HG03066 (cell line): ENCODE measurements around the gene RNF32.
"Not testable (repeated sequence)": the region's sequence is repeated elsewhere in the genome, so short reads cannot be mapped to it uniquely, and the experiment has no call there.

Experiments
- ATAC-seq: cut with Tn5 transposase; IDR thresholded peaks from one replicate; pipeline ENCODE4 v1.9.1; 2021; ENCODE audit warnings: low read depth; ENCODE audit not compliant: unreplicated experiment

Gene RNF32

DNA sequence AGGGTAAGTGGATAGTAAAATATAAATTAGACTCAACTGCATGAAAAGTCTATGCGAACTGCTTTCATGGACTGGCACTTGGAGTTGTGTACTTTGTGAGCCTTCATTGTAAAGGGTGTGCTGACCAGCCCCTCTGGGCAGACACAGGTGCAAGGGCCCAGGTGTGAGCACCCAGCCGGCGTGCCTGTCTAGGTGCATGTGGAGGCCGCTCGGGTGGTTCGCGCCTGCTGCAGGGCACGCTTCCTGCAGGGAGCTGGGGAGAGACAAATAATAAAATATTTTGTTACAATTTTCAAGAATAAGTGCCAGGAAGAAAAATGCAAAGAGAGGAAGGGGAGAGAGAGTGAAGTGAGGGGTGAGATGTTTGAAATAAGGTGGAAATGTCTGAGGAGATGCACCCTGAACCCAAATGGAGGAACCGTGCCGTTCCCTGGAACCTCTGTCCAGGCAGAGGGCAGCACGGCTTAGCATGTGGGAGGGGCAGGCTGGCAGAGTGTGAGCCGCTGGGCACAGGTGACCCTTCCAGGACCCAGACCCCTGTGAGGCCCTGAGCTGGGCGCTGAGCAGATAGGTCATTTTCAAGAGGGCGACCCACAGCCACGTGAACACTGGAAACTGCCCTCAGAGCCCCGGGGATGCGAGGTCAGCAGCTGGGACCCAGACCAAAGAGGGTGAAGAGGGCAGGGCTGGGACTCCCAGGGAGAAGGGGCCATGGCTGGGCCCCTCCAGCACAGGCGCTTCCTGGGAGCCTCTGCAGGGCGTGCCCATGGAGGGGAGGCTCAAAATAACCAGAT lies 28.7 kb downstream of the RNF32 start:
- ATAC-seq, result no peak

- no peak for ATAC-seq
Observed at GRCh38 chr7:156673454-156673853, 32.9 kb downstream of the RNF32 start.

DNA sequence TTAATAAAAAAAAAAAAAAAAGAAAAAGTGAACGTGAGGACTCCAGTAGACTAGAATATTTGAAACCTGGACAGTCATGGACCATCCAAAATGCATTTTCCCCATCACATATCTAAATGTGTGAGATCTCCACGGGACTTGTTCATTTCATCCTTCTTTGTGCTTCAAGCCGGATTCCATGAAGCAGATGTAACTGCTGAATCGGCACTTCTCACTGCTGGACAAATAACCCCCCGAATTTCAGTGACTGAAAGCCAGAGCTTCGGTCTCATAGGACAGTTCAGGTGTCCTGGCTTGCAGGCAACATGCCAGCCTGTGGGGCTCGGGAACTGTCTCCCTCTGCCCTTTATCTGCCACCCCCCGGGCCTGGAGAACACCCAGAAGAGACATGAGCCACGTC lies 33.3 kb downstream of the RNF32 start:
- ATAC-seq, result no peak

- ATAC-seq, result no peak
Observed at GRCh38 chr7:156675721-156676120, 35.1 kb downstream of the RNF32 start.

DNA sequence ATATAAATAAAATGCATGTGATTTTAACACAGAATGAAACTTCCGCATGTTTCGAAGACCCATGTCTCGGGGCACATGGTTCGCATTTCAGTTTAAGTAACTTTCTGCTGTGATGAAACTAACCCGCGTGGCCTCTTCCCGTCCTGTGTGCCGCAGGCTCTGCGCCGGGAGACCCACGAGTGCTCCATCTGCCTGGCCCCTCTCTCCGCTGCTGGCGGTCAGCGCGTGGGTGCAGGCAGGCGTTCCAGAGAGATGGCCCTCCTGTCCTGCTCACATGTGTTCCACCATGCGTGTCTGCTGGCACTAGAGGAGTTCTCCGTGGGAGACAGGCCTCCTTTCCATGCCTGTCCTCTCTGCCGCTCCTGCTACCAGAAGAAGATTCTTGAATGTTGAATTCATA lies 35.7 kb downstream of the RNF32 start:
- ATAC-seq, result no peak

DNA sequence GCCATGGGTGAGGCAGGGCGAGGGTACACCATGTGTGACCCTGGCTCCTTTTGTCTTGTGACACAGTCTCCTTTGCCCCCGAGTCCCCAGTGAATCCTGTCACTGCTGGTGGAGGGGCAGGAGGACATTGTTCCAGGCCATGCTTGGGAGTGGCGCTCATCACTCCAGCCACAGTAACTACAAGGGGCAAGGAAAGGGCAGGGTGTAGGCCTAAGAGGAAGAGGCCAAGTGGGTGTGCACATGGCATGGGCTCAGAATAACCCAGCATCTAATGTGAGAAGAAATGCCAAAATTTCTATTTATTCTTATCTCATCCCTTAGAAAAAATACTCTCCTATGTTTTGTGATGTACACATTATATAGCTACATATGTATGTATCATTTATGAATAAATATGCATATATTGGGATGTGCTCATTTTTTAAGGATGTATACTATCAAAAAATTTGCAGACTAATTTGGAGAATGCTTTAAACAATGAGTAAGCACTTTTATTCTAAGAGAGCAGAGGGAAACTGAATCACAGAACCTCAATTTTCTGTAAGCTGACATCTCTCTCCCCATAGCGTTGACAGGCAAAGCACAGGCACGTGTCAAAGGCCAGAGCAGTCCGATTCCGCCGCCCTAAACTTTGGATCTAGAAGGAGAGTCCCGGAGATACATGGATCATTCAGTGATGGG lies 36.9 kb downstream of the RNF32 start:
- ATAC-seq, result no peak

- no peak for ATAC-seq
Observed at GRCh38 chr7:156680281-156680680, 39.7 kb downstream of the RNF32 start.

DNA sequence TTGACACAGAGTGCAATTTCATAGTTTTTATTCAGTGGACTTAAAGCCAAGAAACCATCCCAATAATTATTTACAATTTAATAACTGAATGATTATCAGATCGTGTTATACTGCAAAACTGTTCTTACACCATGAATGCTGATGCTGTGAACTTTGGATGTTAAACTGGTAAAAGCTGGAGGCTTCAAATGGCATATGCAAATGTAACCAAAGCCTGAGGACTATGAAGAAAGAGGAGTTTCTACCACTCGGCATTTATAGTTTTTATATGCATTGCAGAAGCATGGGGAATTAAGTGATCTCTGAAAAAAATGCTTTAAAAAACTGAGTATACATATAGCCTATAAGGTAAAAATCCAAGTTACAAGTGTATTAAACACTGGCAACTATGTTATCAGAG lies 42.4 kb downstream of the RNF32 start:
- ATAC-seq, result no peak

DNA sequence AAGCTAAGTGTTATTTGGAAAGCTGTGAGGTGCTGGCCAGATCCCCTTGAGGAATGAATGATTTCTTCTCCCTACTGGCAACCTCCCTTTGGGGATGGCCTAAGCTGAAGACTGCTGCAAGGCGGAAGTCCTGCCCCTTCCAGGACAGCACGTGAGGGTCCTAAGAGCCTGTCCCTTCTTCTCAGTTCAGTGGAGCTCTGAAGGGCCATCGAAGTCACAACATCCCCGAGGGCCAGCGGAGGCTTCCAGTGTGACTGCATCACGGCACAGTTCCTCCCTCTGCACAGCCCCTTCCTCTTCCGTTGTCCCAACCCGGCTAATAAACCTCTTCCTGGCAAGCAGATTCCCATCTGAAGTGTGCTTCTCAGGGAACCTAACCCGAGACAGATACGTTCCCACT lies 43.7 kb downstream of the RNF32 start:
- ATAC-seq, result no peak

DNA sequence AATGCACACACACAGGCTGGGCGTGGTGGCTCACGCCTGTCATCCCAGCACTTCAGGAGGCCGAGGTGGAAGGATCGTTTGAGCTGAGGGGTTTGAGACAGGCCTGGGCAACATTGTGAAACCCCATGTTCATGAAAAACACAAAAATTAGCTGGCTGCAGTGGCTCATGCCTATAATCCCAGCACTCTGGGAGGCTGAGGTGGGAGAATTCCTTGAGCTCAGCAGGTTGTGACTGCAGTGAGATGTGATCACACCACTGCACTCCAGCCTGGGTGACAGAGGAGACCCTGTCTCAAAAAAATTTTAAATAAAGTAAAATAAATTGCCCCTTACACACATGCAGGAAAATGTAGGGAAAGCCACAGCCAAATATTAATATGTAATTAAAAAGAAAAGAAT lies 44.1 kb downstream of the RNF32 start:
- no peak for ATAC-seq

DNA sequence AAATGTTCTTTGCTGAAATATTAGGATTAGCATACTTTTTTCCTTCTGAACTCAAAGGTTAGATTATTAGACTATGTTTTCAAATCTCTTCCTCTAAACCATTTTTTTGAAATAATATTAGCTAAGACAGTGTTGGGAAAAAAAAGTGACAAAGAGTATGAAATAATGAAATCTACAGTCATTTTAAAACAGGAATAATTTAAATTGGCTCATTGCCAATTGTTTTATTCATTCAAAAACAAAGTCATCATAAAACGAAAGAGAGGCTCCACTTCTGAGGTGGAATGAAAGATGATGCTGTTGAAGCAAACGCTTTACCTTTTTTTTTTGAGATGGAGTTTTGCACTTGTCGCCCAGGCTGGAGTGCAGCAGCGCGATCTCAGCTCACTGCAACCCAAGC lies 51.2 kb downstream of the RNF32 start:
- no peak for ATAC-seq

DNA sequence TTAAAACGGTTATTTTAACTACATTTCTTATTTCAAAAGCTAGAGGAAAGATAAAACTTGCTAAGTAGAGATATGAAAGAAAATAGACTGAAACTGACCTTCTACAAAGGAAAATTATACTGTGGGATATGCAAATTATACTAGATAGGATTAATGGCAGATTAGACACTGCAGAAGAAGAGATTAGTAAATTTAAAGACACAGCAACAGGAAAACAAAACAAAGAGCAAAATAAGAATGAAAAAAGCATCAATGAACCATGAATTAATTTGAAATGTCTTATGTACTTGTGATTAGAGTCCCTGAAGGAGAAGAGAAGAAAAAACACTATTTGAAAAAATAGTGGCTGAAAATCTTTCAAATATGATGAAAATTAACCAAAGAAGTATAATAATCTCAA lies 52.3 kb downstream of the RNF32 start:
- no peak for ATAC-seq

GRCh38 chr7:156693627-156694026 lies 53.1 kb downstream of the RNF32 start:
- no peak for ATAC-seq

DNA sequence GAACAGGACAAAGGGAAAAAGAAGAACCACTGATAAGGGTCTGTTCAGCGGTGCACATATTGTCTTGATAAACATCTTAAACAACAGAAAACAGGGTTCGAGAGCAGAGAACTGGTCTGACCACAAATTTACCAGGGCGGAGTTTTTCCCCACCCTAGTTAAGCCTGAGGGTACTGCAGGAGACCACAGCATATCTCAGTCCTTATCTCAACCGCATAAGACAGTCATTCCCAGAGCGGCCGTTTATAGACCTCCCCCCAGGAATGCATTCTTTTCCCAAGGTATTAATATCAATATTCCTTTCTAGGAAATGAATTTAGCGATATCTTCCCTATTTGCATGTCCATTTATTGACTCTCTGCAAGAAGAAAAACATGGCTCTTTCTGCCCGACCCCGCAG lies 56.7 kb downstream of the RNF32 start:
- ATAC-seq, result not testable (repeated sequence)

DNA sequence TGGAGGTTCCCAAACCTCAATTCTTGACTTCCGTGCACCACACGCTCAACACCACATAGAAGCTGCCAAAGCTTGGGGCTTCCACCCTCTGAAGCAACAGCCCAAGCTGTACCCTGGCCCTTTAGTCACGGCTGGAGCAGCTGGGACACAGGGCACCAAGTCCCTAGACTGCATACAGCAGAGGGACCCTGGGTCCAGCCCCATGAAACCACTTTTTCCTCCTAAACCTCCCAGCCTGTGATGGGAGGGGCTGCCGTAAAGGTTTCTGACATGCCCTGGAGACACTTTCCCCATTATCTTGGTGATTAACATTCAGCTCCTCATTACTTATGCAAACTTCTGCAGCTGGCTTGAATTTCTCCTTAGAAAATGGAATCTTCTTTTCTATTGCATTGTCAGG lies 57.9 kb downstream of the RNF32 start:
- ATAC-seq, result not testable (repeated sequence)

GRCh38 chr7:156701787-156702186 lies 61.2 kb downstream of the RNF32 start:
- ATAC-seq, result not testable (repeated sequence)

DNA sequence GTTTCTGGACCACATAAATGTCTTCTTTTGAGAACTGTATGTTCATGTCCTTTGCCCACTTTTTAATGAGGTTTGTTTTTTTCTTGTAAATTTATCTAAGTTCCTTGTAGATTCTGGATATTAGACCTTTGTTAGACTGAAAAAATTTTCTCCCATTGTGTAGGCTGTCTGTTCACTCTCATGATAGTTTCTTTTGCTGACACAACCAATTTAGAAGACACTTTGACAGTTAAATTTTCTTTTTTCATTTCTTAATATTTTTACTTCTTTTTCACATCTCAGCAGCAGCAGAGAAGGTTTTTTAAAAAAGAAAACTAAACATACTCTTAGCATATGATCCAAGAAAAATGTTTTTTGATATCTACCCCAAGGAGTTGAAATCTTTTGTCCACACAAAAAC lies 61.8 kb downstream of the RNF32 start:
- ATAC-seq, result no peak

GRCh38 chr7:156703209-156703608 lies 62.6 kb downstream of the RNF32 start:
- no peak for ATAC-seq

DNA sequence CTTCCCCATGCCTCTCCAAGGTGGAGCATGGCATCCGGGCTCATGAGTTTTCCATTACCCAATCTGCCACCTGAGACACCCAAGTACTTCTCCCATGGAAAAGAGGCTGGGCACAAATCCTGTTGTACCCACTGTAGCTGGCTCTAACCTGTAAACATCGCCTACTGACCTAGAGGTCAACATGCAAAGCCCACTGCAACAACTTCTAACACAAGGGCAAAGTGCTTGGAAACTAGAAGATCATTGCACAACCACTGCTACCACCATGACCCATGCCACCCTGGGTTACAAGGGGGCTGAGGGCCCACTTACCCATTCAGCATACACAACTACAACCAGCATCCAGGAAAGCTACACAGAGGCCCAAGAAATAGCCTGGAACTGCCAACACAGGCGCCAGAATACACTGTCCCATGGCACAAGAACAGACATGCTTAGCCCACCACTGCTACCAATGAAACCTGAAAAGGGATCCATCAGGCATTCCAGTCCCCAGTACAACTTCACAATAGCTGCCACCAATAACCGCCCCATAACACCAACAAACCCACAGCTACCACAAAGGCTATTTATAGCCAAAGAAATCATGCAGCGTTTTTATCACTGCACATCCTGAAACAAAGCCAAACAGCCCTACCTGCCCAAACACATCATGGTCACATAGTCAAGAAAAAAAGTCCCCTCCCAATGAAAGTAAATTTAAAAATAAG lies 63.4 kb downstream of the RNF32 start:
- no peak for ATAC-seq

DNA sequence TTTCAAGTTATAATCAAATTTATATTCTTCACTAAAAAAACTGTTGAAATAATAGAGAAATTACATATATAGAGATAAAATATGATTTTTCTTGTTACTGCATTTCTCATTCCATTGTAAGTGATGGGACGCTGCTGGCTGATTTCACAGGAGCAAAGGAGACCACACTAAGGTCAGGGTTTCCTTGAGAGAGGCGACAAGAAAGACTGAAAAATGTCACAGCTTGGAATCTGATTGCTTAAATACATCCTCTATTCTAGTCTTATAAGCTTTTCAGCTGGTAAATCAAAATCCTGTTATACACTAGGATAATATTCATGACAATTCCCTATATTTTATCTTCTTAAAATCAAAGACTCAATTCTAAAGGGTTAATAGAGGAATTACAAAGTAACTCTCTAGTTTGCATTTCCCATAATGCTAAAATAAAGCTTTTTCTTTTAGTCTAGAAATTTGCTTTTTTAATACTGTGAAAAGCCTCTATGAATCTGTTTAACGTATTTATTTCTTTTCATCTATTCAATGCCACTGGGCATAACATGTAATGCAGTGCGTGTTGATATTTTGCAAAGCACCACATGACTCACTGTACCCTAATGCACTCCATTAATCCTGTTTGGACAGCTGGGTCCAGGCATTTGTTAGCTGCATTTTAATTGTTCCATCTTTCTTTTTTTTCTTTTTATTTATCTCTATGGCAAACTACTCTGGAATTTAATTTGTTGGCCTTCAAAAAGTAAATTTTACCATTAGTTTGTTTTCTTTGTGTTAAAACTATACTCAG lies 81.7 kb downstream of the RNF32 start:
- ATAC-seq, result no peak

DNA sequence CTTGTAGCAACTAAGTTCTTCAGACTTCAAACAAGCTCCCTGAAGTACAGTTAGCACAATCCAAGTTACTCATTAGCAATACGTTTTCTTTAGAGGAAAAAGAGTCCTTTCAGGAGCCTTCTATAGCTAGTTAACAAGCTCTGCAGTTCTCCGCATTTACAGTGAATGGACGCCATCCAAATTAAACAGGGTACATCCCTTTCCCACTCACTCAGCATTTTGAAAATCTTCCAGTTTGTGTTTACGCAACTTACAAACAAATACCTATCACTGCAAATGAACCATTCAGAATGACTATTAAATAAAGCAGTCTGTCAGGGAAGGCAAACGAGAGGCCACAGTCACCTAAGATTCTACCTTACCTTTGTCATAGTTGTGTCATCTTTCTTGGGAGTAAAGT lies 84.5 kb downstream of the RNF32 start:
- no peak for ATAC-seq
